Putamen (tissue), 1 donor: ENCODE results near the gene POLA2.
"Not testable (repeated sequence)": the region's sequence is repeated elsewhere in the genome, so short reads cannot be mapped to it uniquely, and the experiment has no call there.

ENCODE experiments used
- DNase-seq: peaks from one replicate; pipeline ENCODE4 v3.0.0-alpha.2; 2016; ENCODE audit warnings: low spot score

POLA2 gene

DNA sequence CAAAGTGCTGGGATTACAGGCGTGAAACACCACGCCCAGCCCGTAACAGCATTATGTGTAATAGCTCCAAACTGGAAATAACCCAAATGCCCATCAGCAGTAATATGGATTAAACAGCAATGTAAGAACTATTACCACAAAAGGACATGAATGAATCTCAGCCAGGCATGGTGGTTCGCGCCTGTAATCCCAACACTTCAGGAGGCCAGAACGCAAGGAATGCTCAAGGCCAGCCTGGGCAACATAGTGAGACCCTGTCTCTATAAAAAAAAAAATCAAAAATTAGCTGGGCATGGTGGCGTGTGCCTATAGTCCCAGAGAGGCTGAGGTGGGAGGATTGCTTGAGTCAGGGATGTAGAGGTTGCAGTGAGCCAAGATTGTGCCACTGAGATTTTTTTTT, 68.8 kb downstream of the POLA2 start:
- DNase-seq: no peak

DNA sequence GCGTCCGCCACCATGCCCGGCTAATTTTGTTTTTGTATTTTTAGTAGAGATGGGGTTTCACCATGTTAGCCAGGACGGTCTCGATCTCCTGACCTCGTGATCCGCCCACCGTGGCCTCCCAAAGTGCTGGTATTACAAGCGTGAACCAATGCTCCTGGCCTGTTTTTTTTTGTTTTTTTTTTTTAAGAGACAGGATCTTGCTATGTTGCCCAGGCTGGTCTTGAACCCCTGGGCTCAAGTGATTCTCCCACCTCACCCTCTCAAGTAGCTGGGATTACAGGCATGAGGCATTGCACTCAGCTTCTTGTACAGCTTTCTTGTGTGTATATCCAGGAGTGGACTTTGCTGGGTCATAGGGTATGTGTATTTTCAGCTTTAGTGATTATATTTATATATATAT, 70.8 kb downstream of the POLA2 start:
- DNase-seq: not testable (repeated sequence)

DNA sequence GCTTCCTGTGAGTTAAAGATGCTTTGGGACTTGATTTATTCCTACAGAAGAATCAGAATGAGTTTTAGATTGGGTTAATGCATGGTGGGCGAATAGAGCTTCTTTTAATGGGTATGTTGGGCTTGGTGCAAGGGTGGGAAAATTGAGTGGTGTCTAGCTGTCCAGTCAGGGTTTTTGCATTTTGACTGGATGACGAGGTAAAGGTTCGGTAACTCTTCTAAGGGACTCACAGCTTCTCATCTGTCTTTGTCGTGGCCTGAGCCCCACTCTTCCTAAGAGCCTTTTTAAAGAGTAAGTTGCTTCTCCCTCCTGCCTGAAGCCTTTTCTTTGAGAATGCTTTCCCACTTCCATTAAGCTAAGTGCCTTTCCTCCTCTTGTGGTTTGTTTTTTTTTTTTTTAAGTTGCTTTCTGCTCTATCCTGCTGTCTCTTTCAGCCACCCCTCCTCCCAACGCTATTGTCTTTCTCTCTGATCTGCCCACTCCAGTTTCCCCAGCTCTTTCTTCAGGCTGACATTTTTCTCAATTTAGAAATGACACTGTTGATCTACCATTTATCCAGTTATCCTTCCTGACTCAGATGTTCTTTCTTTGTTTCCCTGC, 73.0 kb downstream of the POLA2 start:
- no peak for DNase-seq

DNA sequence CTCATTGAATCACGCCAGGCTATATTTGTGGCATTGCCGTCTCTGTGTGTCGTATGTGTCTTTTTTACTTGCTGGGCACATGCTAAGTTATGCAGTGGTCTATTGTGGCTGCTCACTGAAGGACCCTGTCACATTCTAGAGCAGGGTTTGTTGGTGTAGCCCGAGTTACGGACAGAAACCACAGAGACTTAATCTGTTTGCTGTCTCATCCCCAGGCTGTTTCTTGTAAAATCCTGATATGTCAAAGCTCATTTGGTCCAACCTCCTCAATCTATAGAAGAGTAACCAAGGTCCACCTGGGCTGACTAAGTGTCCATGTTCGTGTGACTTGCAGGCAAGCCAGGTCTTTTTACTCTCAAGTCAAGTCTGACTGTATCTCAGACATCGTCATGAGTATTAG, 76.9 kb downstream of the POLA2 start:
- no peak for DNase-seq

DNA sequence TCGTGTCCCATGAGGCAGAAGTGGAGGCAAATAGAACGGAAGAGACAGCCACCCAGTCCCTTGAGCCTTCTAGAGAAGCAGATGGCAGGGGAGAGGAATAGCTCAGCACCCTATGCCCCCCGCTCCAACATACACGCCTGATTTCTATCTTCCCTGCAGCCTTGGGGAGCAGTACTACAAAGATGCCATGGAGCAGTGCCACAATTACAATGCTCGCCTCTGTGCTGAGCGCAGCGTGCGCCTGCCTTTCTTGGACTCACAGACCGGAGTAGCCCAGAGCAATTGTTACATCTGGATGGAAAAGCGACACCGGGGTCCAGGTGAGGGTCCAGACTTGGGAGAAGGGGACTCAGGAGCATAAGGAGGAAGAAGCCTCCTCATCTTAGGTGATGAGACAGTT, 78.5 kb downstream of the POLA2 start:
- no peak for DNase-seq

DNA sequence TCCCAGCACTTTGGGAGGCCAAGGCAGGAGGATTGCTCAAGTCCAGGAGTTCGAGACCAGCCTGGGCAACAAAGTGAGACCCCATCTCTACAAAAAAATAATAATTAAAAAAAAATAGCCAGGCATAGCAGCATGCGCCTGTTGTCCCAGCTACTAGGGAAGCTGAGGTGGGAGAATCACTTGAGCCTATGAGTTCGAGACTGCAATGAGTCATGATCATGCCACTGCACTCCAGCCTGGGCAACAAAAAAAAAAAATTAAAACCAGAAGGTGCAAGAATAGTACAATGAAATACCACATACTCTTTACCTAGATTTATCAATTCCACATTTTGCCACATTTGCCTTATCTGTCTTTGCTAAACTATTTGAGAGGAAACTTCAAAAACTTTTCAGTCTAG, 80.1 kb downstream of the POLA2 start:
- DNase-seq: no peak
